HUDEP-2 (cell line): ENCODE data around the gene ARPIN.
A peak's percentile ranks its signal among the peaks of the same experiment; 100 is the strongest.
"Not testable (repeated sequence)": the region's sequence is repeated elsewhere in the genome, so short reads cannot be mapped to it uniquely, and the experiment has no call there.

ENCODE experiments used
- DNase-seq, 76 experiments: peaks; one replicate each; lab custom pipeline; 2025; ENCODE audit not compliant: unreplicated experiment in 76 of 76; lab: John Stamatoyannopoulos, UW

Gene ARPIN

DNA sequence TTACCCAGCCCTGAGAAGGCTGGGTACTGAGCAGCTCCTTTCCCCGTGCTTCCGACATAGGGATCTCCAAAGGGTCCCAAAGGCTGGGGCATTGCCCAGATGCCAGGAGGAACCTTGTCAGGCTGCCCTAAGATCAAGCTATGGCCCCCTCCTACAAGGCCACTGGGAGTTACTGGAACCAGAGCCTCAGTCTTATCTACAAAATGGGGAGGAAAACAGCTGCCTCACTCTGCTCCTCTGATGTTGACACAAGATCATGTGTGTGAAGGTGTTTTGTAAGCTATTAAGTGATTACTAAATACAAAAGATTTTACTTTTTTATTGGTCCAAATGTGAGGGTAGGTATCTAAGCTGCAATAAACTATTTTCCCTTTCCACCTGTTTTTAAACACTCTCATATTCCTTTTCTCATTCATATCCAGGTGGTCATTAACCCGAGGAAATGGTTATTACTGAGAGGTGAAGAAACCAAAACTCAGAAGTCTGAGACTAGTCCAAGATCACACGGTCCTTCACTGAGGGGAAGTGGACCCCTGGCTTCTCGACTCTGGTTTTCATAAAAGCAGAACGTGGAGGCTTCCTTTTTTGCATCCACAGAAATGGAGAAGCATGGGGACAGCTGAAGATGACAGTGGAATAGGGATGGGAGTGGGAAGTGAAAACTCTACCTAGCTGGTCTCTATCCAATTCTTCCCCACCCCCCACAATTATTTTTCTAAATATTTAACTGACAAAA lies 1.7 kb downstream of the ARPIN start:
- DNase-seq: no peak

DNA sequence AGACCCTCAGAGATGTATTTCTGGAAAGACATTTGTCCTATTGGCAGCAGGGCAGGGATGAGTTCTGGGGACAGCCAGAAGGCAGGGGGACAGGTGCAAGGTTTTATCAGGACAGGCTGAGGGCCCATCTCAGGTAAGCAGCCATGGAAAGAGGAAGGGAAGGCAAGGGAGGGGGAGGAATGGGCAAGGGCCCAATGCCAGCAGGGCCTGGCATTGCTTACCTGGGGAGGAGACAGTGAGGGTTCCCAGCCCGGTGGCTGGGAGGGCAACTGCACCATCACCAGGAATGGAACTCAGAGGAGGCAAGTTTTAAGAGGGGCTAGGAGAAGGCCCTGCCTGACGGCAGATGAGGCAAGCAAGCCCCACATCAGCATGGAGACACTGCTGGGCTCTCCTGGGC lies 3.1 kb downstream of the ARPIN start:
- DNase-seq: no peak

DNA sequence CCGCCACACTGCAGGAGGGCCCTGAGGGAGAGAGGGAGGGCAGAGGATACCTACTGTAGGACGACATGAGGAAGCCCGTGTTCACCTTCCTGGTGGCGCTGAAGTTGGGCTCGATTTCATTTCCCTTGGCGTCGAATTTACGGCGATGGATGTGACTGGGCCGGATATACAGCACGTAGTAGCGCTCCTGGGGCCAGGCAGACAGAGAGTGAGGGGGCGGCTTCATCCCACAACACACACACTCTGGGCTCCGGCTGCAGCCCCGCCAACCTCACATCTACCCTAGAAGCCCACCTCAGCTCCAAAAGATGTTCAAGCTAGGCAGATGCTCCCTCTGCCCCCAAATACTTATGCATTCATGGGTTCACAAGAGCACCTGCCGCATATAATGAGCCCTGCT lies 4.5 kb downstream of the ARPIN start:
- no peak for DNase-seq

DNA sequence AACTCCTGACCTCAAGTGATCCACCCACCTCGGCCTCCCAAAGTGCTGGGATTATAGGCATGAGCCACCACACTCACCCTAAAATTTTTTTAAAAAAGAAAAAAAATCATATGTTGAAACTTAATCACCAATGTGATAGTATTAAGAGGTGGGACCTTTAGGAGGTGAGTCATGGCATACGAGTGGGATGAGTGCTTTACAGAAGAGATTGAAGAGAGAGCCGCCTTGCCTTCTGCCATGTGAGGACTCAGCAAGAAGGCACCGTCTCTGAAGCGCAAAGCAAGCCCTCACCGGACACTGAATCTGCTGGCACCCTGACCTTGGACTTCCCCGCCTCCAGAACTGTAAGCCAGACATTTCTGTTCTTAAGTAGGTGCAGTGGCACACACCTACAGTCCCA lies 5.5 kb downstream of the ARPIN start:
- DNase-seq: no peak

DNA sequence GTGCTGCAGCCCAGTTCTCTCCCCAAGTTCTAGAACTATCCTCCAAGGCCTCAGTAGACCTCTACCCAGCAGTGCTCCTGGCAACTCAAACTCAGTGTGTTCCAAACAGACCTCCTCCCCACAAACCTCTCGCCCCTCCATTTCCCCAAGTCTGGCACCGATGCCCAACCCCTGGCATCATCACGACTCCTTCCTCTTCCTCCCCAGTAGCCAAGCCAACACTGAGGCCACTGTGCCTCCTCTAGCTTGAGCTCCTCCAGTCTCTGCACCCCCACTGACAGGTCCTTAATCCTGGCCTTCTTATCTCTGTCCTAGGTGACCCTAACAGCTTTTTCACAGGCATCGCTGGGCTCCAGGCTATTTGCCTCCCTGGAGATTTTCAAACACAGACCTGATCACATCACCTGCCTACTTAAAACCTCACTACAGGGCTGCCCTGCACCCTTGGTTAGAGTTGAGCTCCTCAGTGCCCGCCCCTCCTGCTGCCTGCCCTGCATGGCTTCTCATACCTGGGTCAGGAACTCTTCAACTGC lies 6.8 kb downstream of the ARPIN start:
- no peak for DNase-seq

DNA sequence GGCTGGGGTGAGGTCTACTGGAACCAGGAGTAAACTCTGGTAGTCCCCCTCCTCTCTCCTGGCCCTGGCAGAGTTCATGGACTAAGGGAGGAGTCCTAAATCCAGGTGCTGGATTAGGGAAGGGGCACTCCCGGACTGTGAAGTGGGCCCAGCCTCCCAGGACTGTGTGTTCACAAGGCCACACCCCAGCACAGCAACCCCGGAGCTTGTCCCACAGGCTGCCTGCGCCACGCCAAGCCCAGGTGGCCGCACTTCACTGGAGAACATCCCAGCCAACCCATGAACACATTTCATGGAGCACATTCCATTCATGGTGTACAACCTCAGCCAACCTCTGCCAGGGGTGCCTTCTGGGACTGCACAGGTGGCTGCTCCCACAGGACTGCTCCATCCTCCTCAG lies 8.2 kb downstream of the ARPIN start:
- no peak for DNase-seq

DNA sequence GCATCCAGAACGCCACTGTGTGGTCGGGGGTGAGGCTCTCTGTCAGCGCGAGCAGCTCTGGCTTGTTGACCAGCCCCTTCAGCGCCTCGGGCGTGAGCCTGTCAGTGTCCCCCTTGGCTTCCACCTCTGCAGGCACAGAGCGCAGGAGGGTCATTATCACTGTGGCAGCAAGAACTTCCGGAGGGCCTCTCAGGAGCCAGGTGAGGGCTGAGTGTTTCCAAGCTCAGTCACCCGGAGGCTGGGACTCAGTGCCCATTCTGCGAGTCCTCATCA lies 9.0 kb downstream of the ARPIN start:
- DNase-seq: no peak

DNA sequence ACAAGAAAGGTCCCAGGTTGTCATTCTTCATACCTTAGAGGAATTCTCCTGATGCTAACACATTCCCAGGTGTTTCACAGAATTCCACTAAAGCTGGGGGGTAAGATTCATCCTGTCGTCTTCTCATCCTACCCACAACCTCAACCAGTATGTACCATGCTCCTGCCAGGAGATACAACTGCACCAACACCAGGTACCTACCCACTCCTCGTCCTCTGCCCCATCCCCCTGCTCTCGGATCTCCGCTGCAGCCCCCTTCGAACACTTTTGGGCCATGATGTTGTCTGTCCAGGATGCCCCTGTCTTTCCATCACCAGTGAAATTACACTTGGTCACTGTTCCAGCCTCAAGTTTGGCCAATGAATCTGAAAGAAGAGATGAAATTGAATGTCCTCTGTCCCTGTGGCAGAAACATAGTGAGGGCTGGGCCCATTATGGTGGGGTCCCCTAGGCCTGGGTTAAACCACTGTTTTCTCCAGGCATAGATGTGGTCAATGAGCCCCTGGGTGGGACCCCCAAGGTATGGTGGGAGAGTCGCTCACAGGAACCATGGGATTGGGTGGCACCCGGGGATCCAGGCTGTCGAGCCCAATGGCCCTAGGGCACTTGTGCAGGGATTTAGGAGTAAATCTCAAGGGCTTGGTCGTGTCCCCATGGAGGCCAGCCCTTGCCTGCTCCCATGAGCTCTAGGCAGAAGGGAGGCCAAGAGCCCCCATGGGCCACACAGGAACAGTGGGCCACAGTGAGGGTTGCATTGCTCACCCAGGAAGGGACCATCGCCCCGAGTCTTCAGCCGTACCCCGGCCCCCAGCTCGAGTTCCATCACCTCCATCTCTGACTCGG lies 9.5 kb downstream of the ARPIN start:
- DNase-seq: no peak

DNA sequence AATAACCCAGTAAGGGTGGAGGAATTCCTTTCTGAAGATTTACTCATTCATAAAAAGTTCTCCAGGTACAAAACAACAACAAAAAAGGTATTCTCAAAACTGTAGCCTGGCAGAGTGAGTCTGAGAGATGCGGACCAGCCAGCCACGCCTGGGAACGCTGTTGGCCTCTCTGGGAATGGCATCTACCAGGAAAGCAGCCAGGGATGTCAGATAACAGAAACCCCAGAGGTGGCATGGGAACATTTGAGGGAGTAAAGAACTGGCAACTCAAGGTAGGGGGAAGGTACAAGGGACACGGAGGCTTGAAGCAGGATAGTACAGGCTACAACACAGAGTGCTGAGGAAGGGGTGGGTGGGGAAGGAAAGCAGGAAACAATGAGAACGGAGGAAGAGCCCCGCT lies 11.9 kb downstream of the ARPIN start:
- no peak for DNase-seq

DNA sequence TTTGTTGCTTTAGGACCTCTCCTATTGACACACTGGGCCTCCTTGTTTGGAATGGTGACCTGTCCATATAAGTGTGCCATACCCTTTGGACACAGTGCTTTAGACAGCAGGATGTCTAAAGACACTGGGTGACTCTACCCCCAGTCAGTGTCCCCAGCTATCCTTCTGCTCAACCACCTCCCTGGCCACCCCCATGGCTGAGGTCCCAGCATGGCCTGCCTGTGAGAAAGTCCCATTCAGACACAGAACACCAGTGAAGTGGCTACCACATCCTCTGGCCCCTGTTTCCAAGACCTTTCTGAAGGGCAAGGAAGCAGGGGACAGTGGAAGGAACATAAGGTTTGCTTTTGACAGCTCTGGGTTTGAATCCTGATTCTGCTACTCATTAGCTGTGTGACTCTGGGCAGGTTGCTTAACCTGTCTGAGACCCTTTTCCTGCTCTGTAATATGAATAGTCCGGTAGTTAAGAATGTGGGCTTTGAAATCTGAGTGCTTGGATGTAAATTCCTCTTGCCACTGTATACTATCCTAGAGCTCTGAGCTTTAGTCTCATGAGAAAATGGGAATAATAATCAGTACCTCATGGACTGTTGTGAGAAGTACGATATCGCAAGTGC lies 12.7 kb downstream of the ARPIN start:
- no peak for DNase-seq

DNA sequence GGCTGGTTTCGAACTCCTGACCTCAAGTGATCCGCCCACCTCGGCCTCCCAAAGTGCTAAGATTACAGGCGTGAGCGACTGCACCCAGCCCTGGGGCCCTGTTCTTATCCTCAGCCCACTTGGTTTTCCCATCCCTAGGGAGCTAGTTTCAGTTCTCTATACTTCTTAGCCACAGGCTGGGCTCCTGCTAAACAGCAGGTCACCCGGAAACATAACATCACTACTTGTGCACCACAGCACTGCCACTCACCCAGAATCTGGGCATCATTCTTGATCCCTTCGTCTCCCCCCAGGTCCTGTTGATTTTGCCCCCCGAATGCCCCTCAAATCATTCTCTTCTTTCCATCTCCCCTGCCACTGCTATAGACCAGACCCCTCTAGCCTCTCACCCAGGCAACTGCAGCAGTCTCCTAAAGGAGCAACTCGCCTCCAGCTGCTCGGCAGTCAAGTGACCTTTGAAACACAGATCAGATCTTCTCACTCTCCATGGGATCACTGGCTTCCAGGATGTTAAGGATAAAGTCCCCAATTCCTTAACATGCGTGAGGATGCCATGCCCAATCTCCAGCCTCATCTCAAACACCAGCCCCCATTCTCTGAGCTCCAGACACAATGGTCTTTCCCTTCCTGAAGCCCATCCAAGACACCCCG lies 13.3 kb downstream of the ARPIN start:
- no peak for DNase-seq

DNA sequence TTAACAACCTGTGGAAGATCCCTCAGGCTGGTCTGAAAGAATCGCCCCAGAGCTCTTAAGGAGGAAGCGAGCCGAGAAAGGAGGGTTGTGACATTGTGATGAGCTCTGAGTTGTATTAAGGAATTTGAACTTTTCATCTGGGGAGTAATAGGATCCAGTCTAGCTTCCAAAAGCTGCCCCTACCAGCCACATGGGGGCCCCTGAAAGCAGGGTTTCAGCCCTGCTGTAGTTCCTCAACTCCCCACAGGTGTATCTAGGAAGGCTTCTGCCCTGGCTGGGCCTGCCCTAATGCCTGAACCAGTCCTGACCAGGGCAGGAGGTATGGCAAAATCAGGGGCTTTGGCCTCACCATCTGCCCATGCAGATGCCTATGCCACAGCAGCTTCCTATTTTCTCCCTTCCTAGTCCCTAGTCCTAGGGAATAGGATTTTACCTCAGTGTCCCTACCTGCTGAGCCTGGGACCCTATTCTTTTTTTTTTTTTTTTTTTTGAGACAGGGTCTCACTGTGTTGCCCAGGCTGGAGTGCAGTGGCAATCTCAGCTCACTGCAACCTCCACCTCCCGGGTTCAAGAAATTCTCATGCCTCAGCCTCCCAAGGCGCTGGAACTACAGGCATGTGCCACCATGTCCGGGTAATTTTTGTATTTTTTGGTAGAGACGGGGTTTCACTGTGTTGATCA lies 14.0 kb downstream of the ARPIN start:
- DNase-seq: peak in 50 of 76 experiments; percentile 4 to 58 (median 33)

DNA sequence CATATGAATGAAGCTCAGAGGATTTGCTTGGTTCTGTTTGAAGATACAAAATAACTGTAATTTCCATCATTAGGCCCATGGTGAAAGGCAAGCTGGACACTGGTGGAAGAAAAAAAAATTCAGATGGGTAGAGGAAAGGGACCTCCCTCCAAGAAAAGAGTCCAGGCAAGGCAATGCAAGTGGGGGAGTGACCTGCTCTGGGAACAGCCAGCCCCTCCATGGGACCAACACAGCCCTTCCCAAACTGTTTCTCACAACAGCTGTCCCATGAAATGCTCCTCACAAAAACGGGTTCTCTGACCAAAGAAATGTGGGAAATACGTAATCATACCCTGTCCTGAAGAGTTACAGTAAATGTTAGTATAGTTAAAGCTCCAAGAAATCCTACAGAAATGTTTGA lies 14.6 kb downstream of the ARPIN start:
- DNase-seq: no peak

DNA sequence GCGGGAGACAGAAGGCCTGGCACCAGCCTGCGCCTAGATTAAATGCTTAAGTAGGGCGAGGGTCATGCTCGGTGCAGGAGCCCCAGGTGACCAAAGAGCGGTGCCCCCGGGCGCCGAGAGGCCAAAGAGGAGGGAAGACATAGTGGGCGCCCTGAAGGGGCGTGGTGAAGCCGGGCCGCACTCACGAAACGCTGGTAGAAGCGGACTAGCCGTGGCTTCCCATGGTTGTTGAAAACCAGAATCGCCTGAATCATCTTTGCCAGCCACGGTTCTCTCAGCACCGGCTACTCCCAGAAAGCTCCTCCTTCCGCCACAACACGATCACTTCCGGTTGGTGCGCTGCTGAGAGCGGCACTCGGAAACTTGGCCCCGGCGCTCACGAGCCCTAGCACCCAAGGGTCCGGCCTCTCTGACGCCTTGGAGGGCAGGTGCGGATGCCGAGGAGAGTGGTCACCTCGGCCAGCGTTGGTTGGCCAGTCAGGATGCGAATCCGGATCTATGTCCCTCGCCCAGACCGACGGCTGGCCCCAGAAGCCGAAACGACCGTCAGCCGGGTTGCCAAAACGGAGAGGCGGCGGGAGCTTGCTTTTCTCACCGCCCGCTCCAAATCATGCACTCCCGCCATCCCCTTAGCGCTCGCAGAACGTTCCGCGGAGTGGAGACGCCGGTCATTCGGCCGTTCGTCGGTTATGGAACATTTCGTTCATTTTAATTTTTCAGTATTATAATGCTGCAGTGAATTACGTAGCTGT lies 18.9 kb downstream of the ARPIN start, which contains the start of gene AP3S2:
Gene AP3S2, minus strand, starts transcription at position 299 of the 752 bp plus-strand sequence. Its CDS starts 45 bp downstream, at position 254.
- DNase-seq: peak; percentile 30 to 94 (median 86)

DNA sequence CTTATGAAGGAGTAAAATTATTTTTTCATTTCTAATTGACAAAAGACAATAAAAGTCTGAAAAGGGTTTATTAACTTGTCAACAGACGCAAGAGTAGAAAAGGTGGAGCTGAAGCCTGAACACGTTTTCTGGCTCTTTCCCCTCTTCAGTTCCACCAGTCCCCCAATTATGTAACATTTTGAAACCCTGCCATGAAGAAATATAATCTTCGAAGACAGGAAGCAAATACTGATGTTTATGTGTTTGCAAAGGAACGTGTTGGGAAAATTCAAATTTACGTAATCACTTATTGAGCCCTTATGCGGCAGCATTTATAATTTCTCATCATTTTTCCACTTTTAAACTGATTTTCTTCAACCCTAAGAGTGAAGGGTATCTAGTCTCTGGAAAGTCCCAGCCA lies 19.7 kb downstream of the ARPIN start:
- DNase-seq: peak in 1 of 76 experiments; percentile 5

DNA sequence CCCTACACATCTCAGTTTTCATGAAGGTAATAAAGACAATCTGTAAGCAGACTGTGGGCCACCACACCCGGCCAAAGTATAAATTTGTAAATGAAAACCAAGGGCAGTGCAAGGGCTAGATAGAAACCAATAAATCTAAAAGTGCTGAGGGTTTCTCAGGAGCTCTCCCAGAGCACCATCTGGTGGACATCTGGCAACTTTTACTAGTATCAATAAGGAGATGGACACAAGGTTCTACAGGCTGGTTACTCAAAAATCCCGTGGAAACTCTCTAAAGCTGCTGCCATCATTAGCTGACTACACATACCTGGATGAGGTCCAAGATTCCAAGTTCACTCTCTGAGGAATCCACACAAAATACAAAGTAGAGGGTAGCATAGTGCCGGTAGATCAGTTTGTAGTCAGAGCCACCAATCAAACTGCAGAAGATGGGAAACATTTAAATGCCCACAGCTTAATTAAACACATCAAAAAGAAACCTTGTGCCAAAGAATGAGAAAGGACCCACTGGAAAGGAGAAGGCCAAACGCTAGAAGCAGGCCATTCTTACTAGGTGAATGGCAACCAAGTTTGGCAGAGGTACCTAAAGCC lies 24.4 kb downstream of the ARPIN start:
- peak in 11 of 76 experiments; percentile 3 to 19 (median 11) for DNase-seq

DNA sequence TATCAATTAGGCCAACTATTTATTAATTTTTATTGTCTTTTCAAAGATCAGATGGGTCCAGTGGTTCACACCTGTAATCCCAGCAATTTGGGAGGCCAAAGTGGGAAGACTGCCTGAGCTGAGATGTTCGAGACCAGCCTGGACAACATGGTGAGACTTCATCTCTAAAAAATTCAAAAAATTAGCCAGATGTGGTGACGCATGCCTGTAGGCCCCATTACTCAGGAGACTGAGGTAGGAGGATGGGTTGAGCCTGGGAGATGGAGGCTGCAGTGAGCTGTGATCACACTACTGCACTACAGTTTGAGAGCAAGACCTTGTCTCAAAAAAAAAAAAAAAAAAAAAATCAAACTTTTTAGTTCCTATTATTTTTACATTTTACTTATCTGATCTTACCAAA lies 27.1 kb downstream of the ARPIN start:
- no peak for DNase-seq

DNA sequence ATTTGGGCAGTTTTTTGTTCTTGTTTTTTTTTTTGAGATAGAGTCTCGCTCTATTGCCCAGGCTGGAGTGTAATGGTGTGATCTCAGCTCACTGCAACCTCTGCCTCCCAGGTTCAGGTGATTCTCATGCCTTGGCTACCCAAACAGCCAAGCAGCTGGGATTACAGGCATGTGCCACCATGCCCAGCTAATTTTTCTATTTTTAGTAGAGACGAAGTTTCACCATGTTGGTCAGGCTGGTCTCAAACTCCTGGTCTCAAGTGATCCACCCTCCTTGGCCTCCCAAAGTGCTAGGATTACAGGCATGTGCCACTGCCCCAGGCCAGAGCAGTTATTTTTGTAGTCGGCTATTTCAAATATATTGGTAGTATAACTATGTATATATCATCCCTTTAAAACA lies 27.6 kb downstream of the ARPIN start:
- DNase-seq: not testable (repeated sequence)

DNA sequence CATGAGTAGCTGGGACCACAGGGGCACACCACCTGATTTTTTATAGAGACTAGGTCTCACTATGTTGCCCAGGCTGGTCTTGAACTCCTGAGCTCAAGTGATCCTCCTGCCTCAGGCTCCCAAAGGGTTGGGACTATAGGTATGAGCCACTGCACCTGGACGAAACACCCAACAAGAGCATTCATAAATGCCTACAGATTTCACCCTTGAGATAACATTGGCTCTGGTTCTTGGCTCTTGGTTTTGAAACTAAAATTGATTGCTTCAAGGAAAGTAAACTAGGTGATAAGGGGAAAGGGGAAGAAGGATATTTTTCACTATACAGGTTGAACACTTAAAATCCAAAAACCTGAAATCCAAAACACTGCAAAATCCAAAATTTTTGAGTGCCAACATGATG lies 29.2 kb downstream of the ARPIN start:
- no peak for DNase-seq
